ENCODE data around the gene SMPD1.

SMPD1 gene

GRCh38 chr11:6389905-6390717 is at the start of gene SMPD1:
TSS of gene SMPD1 (plus strand) at chr11:6390474. CDS start at chr11:6390599, 125 bp downstream.
- peak; percentile 84 for DNase-seq

GRCh38 chr11:6345366-6345765 is 44.9 kb upstream of the SMPD1 start:
- no peak for DNase-seq

DNA sequence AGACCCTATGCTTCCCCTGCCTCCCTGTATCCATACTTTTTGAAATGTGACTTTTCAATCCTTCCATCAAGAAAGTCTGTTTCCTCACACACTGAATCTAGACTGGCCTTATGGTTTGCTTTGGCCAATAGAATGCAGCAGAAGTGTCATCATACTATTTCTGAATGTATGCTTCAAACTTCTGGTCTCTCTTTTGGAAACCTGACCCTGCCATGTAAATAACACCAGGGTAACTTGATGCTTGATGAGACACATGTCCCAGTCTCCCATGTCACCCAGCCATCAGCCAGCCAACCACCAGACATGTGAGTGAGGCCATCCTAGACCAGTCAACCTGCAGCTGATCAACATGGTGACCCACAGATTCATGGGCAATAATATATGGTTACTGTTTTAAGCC is 40.2 kb upstream of the SMPD1 start:
- DNase-seq = no peak

DNA sequence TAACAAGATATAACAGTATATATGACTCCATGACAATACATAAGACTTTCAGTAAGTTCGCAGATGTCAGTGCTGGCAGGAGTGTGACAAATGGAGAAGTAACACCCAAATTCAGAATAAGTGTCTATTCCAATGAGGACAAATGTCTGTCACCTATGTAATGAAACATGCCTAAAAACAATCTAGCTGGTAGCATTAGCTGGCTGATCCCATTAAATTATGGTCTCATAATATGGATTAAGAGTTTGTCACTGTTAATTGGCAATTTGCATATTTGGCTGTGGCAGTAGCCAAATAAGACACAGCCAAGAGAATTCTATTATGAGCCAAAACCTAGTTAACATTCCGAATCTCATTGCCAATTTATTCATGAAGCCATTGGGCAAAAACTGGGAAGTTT is 39.8 kb upstream of the SMPD1 start:
- no peak for DNase-seq

- DNase-seq = no peak
These were observed 38.4 kb upstream of the SMPD1 start for GRCh38 chr11:6351782-6352382.

GRCh38 chr11:6353367-6353987 is 36.8 kb upstream of the SMPD1 start:
- peak; percentile 26 for DNase-seq

GRCh38 chr11:6354651-6355485 is 35.4 kb upstream of the SMPD1 start:
- DNase-seq = no peak

- DNase-seq = no peak
These were observed 33.7 kb upstream of the SMPD1 start for GRCh38 chr11:6356503-6357055.

DNA sequence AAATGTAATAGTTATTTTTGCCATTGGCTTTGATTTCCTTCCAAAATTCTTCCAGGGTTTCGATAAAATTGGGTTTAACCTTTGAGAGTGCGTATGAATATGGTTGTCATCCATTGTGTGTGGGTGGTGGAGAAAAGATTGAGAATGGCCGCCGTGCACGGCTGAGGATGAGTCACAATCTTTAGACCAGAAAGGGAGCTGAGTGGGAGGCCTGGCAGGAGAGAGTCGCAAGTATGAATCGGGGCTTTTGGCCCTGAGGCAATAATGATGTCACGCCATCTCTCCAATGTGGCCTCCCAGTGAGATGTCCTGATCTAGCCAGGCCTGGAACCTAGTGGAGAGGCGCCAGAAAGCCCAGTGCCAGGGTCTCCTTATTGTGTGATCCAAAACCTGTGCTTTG is 33.1 kb upstream of the SMPD1 start:
- no peak for DNase-seq

GRCh38 chr11:6360183-6360582 is 30.1 kb upstream of the SMPD1 start:
- no peak for DNase-seq

DNA sequence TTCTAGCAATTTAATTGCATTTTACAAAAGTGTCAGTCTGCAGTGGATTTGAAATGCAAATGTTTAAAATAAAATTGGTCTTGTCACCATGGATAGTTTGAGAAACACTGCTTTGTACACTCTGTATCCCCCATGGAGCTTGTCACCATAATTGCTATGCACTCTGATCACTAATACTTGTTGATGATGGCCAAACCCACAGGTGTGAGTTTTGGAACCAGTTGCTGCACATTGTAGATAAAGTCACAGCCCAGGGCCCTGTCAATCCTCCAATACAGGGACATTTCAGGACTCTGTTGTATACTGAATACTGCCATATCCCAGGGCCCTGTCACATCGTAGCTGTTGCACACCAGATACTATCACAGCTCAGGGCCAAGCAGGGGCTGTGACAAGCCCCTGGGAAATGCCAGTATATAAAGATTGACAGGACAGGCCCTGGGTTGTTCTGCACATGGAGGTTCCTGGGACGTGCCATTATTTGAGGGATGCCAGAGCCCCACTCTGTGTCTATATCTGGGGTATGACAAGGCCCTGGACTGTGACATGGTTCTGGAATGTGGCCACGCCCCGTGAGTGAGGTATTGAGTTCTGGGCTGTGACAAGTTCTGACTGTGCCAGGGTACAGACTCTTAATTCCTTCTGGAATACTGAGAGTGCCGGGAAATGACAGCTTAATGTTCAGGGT is 27.9 kb upstream of the SMPD1 start:
- no peak for DNase-seq

DNA sequence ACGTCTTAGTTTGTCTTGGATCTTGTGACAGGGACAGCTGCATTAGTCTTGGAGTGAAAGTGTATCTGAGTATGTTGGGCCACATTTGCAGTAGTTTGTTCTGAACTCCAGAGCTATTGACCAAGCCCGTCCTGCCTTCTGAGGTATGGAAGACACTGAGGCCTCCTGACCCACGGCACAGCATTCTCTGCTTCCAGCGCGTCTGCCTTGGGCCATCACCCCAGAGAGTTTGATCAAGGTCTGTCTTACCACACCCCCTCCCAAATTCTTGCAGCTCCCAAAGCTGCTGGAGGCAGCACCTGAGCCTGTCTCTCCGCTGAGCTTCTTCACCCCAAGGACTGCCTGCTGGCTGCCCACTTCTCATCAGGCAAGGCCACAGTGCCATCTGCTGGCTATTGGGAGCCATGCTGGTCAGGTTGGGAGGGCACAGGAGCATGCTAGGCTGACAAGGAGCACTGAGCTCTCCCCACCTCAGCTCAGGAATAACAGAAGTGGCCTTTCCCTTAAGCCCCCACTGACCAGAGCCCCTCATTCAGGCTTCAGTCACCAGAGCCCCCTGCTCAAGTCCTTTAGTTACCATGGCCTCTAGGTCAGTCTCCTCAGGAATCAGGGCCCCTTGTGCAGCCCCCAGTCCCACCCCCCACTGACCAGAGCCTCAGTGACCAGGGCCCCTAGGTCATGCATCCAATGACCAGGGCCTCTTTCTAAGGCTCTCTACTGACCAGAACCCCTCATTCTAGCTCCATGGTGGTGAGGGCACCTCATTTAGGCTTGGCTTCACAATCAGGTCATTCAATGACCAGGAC is 27.2 kb upstream of the SMPD1 start:
- peak; percentile 26 for DNase-seq

GRCh38 chr11:6365659-6366058 is 24.6 kb upstream of the SMPD1 start:
- no peak for DNase-seq

DNA sequence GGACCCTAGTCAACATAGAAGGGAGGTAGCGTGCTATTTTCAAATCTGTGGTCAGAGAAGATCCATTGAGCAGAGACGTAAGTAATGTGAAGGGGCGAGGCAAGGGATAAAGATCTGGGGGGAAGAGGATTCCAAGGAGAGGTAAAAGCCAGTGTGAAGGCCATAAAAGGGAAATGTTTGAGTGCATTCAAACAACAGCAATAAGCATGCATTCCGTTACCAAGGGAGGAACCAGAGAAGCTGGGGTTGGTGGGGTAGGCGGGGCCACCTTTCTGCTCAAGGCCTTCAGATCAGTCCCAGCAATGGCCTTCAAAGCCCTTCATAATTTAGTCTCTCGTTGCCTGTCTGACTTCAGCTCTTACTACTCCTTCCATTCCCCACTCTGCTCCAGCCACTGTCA is 18.4 kb upstream of the SMPD1 start:
- no peak for DNase-seq

GRCh38 chr11:6377902-6378639 is 12.2 kb upstream of the SMPD1 start:
- DNase-seq = peak; percentile 57

DNA sequence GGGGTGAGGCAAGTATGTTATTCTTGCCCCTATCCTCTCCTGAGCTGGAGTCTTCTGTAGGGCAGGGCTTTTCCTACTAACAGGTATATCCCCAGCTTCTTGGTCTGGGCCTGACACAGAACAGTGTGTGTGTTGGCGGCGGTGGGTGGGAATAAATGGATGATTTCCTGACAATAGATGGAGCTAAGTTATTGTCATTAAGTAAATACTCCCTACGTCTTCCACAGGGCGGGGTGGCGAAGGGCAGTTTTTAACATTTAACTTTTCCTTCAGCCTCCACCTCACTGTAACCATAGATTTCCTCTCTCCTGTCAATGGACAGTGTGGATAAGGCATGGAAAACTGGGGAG is 11.7 kb upstream of the SMPD1 start:
- no peak for DNase-seq

DNA sequence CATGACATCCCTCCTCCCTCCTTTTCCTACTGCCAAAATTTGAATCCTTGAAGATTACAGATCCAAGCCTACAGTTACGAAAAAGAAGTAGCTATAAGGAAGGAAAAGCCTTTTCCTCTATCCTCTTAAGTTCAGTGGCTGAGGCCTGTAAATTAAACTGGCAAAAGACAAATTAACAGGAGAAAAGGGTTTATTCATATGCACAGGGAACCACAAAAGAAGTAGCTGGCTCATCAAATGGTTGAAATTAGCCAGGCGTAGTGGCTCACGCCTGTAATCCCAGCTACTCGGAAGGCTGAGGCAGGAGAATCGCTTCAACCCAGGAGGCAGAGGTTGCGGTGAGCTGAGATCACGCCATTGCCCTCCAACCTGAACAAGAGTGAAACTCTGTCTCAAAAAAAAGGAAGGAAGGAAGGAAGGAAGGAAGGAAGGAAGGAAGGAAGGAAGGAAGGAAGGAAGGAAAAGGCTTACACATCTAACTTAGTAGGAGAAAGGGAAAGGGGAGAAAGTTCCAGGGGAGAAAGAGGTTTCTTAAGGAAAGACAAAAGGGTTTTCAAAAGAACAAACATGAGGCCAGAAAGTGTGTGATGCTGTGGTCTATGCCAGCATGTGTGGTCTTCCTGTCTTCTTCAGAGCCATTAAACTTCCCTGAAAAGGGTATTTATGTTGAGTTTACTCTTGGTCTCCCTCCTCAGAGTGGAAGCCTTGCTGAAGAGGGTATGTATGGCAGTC is 5.1 kb upstream of the SMPD1 start:
- no peak for DNase-seq

DNA sequence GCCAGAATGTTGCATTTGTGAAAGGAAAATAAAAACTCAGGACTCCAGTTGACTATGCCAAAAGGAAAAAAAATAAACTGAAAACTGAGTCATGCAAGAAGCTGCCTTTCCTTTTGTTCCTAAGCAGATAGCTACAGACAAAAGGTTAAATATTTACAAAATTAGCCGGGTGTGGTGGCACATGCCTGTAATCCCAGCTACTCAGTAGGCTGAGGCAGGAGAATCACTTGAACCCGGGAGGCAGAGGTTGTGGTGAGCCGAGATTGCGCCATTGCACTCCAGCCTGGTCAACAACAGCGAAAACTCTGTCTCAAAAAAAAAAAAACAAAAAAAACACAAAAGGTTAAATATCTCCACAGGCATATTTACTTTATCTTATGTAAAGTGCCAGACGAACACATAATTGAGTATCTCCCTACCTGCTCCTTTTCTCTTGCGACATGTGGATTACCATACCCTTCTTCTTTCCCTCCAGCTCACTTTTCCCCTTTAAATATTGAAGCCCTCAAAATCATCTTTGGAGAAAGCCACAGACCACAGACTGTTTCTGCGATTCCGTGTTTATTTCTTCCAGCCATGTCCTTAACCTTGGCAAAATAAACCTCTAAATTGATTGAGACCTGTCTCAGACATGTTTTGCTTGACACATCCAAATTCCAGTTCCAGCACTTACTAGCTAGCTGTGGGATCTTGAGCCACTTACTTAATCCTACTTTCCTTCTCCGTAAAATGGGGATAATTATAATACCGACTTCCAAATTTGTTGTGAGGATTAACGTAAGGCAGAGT is 2.3 kb upstream of the SMPD1 start:
- no peak for DNase-seq

- DNase-seq = no peak
These were observed 1.5 kb upstream of the SMPD1 start for GRCh38 chr11:6388748-6389147.

All from KG1 (cell line).